ENCODE data around the gene CASD1. TPM values are rescaled to one million over a fixed set of nuclear protein-coding genes. Genes with fewer than 3 reads are reported as not detected.
A peak's percentile ranks its signal among the peaks of the same experiment; 100 is the strongest.

The CASD1 gene
- total RNA-seq, 1 donor from 2014 or later: 17.9 TPM

DNA sequence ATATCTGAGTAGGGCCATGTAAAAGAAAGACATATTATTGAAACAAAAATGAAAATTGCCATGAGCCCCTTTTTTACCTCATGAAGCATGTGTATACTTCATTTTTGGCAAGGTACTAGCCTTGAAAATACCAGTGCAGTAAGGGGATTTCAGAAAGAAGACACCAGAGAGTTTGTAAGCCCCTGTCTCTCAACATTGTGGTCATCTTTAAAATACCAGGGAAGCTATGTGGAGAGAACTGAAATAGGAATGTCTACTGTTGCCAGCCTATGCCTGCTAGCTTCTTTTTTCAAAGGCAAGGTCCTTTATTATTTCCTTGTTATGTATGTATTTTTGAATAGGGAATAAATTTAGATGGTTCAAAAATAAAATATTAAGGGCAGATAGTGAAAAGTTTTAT, 57.8 kb downstream of the CASD1 start:
- ATAC-seq: no peak
- DNase-seq (ENCODE audit: missing footprints): no peak
- intact Hi-C loops (cut with DNase I): no loop called here

DNA sequence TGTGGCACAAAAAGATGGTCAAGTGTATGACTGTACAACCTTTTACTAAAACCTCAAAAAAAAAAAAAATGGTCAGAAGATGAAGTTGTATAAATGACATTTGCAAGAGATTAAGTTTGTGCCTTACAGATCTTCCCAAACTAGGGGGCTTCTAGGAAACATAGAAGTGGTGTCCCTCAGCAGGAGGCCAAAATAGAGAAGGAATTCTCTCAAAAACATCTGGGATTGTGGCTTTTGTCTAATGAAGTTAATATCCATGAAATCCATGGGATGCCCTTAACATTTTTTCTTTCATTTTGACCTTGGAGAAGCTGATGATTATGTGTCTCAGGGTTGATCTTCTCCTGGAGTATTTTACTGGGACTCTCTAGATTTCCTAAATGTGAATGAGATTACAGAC, 62.2 kb downstream of the CASD1 start:
- DNase-seq (ENCODE audit: missing footprints) (no peak), ATAC-seq (no peak)
- intact Hi-C loops (cut with DNase I): no loop called here

DNA sequence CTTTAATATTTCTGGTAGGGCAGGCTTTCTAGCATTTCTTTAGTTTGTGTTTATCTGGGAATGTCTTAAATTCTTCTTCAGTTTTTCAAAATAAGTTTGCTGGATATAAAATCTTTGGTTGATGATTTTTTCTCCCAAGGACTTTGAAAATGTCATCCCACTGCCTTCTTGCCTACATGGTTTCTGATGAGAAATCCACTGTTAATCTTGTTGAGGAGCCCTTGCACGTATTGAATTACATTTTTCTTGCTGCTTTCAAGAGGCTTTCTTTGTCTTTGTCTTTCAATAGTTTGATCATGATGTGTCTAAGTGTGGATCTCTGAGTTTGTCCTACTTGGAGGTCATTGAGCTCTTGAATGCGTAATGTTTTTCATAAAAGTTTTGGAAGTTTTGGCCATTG, 66.0 kb downstream of the CASD1 start:
- DNase-seq (ENCODE audit: missing footprints) (no peak), ATAC-seq (no peak)

DNA sequence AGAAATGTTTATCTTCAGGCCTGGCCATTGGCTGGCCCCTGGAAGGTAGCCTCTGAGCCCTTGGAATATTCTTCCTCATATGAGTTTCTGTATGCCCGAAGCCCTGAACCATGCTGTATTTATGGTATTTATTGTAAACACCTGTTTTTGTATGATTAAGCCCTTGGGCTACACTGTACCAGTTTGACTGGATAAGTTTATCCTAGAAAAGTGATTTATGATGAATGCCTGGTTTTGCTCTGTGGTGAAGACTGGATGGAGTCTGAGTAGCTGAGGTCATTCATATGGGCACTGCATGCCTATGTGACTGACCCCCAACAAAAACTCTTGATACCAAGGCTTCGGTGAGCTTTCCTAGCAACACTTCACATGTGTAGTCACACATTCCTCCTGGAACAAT, 66.7 kb downstream of the CASD1 start:
- no peak for DNase-seq (ENCODE audit: missing footprints)
- no peak for ATAC-seq
- intact Hi-C loops (cut with DNase I): no loop called here

More for the DNA sequence above, 66.0 kb downstream of the CASD1 start:
- intact Hi-C loops (cut with DNase I): no loop called here

DNA sequence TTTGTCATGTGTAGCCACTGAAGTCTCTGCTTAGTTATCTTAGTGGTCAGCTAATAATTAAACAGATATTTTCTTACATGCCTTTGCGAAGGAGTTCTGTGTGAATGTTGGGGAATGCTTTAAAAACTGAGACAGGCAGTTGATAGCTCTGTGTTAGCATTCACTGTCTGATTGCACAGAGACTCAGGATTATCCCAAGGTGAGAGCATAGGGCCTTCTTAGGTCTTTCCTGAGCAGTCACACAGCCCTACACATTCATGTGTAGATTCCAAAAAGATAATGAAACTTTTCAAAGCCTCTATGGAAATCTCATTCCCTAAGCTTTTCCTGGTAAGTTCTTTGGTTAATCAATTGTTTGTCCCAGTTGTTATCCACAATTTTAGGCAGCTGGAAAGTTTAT, 67.7 kb downstream of the CASD1 start:
- intact Hi-C loops (cut with DNase I): no loop called here
- ATAC-seq: no peak
- no peak for DNase-seq (ENCODE audit: missing footprints)

DNA sequence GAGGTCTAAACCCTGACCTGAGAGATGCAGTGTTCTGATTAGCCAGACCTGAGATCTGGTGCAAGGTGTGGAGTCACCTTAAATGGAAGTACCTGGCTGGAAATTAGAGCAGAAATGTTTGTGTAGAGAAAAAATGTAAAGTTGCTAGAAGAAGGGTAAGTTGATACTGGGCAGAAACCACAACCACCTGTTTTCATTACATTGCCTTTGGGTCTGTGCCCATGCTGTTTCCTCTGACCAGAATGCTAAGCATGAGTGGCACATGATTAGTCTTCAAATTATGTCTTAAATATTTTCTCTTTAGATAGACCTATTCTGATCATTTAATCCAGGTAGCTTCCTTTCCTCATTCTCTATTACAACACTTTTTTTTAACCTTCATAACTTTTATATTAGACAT, 69.0 kb downstream of the CASD1 start:
- no peak for ATAC-seq
- intact Hi-C loops (cut with DNase I): no loop called here
- no peak for DNase-seq (ENCODE audit: missing footprints)

DNA sequence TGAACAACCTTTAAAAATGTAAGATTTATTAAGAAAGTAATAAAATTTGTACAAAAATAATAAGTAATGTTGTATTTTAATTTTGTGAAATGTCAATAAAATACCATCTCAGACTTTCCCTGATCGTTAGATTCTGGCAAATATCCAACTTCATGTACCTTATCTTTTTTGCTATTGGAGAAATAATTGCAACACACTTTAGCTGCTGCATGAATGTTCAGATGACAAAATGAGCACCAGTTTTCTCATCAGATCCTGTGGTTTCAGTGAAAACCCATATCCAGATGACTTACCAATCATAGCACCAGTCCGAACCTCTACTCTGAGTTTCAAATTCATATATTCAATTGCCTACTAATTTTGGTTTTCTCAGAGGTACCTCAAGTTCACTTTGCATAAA, 69.9 kb downstream of the CASD1 start:
- intact Hi-C loops (cut with DNase I): no loop called here
- DNase-seq (ENCODE audit: missing footprints) (no peak), ATAC-seq (no peak)

DNA sequence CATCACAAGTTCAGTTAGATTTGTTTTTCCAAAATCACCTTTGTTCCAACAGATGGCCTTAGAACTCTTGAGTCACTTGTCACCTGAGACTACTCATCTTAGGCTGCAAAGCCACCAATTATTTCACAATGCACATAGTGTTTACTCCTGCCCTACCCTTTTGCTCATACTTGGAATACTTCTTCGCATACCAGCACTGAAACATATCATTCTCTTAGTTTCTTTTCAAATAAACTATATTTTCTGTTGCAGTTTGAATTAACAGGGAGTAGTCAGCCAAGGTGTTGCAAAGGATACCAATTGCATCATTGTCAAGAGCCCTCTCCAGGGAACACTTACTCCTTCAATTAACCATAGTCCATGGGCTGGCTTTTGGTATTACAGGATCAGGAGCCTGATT, 71.0 kb downstream of the CASD1 start:
- ATAC-seq: no peak
- intact Hi-C loops (cut with DNase I): no loop called here
- DNase-seq (ENCODE audit: missing footprints): no peak

DNA sequence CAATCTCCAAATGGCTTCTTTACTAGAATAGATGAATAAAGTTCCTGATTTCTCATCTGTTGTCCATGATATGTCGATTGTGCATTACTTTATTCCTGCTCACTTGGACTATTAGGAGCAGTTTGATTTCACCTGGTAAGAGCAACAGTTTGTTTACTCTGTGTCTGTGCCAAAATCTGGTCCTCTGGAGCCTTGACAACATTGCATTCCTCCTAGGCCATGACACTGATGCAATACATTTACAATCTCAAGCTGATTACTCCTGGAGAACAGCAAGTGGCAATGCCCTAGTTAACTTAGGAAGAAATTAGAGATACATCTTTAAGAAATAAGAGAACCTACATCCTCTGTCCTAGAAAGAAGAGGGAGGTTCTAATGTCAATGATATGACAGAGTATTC, 74.5 kb downstream of the CASD1 start:
- intact Hi-C loops (cut with DNase I): no loop called here
- no peak for DNase-seq (ENCODE audit: missing footprints)

DNA sequence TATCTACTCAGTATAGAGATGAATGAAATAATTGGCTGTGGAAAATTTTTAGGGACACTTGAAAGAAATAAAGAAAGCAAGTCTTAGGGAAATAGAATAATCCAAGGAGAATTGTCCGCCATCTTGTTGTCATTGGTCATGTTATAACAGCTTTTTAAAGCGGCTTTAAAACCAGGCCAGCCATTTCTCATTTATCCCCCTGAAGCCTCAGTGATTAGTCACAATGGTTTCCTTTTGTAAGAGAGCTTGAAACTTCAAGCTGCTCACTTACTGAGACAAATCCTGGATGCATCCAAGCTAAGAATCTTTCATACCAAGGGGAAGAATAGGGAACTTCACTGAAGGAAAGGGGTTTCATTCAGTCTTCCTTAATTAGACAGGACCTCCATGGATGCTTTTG, 78.5 kb downstream of the CASD1 start:
- no peak for DNase-seq (ENCODE audit: missing footprints)
- intact Hi-C loops (cut with DNase I): no loop called here

More for the DNA sequence above, 74.5 kb downstream of the CASD1 start:
- peak; percentile 57 for ATAC-seq

DNA sequence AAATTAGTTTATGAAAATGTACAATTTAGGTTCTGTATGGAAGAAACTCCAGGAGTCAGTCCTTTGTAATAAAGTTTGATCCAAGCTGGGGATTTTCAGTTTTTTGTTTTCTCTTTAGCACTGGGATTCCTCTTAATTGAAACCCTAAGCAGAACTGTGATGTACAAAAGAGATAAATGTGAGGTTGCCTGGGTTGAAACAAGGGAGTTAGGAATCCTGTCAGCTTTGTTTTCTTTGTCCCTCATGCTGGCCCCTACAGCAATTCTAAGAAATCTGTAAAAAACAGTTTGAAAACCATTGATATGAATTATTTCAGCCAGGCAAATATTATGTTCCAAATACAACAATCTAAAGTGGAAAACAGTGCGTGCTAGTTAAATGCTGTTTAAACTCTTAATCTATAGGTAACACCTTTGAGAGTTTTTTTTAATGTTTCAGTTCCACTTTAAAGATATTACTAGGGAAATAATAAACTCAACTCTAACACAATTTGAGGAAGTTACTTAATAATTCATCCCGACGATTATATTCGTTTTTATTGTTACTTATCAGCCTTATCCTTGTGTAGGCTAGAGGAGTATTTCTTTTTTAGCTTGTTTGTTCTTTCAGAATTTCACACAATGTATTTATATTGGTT, 81.0 kb downstream of the CASD1 start:
- DNase-seq (ENCODE audit: missing footprints) (no peak), ATAC-seq (no peak)
- intact Hi-C loops (cut with DNase I): no loop called here

More for the DNA sequence above, 78.5 kb downstream of the CASD1 start:
- ATAC-seq: no peak

DNA sequence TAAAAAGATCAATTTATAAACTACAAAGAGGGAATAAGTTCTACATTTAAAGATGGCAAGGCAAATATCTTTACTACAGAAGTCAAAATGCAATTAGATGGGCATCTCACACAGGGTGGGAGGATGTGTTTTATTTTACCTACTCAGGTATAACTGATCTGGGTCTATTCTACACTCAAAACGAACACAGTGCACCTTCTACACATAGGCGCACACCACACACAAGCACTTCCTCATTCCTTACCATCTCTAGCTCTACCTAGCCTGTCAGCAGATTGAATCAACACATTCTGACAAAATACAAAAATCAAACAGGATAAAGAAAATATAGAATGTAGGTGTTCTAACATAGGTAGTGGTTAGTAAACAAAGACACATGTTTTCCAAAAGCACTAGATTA, 81.6 kb downstream of the CASD1 start:
- ATAC-seq: no peak
- no peak for DNase-seq (ENCODE audit: missing footprints)
- intact Hi-C loops (cut with DNase I): no loop called here

DNA sequence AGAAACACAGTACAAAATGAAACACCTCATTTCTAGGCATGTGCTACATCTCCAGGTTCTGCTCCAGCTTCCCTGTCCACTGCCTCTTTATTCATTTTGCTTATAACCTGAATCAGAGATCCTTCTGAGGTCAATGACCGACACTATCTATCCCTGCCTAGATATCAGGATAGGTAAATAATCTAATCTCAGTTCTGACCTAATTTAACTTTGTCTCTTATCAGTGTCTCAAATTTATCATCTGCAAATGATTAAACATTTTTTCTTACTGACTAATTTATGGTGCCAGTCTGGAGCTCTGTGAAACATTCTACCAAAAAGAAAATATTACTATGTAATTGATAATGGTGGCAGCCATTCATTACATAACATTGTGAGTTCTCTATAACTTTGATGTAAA, 85.3 kb downstream of the CASD1 start:
- ATAC-seq: no peak
- intact Hi-C loops (cut with DNase I): no loop called here
- no peak for DNase-seq (ENCODE audit: missing footprints)

DNA sequence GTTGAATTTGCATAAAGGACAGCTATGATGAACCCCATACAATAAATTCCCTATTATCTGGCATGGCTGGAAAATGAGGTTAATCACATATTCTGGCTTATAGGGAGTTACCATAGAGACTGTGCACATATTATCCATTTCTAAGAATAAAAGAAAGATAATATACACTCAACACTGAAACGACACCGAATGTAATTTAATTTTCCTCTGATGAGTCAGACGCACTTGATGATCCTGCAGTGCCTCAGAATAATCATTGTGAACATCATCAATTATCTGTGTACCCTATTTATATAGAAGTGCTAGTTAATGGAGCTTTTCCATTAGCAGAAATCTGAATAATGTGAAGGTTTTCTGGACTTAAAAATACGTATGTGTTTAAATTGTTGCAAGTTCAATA, 86.1 kb downstream of the CASD1 start:
- no peak for ATAC-seq
- no peak for DNase-seq (ENCODE audit: missing footprints)
- intact Hi-C loops (cut with DNase I): no loop called here

DNA sequence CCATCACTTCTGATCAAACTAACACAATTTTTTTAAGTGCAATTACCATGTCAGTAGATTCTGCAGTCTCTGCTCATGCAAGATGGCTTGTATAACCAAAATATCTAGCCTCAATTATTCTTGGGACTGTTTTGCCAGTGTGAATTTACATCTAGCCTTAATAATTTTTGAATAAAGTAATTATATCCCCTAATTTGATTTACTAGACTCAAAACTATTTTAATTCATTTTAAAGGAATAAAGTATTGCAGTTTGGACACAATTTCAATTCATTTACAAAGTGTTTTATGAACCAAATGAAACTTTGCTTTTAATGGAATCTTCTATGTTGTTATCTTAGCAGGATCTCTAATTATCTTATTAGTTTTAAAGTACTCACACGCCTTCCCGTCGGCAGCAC, 90.7 kb downstream of the CASD1 start:
- intact Hi-C loops (cut with DNase I): no loop called here
- DNase-seq (ENCODE audit: missing footprints): no peak
- ATAC-seq: no peak

DNA sequence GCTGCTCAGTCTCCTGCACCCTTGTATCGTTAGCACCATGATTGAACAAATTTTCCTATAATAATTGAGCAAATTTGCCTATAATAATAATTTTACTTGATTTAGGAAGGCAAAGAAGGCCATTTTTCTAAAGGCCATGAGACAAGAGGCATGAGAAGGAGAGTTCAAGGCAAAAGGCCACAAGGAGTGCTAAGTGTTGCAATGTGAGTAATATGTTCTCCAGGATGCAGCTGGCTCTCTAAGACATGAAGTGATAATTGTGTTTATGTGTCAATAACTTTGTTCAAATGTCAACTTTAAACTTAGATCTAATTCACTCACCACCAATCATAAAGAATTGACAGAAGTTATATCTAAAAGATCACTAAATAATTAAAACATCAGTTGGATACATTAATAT, 92.6 kb downstream of the CASD1 start:
- DNase-seq (ENCODE audit: missing footprints) (no peak), ATAC-seq (no peak)
- intact Hi-C loops (cut with DNase I): no loop called here

DNA sequence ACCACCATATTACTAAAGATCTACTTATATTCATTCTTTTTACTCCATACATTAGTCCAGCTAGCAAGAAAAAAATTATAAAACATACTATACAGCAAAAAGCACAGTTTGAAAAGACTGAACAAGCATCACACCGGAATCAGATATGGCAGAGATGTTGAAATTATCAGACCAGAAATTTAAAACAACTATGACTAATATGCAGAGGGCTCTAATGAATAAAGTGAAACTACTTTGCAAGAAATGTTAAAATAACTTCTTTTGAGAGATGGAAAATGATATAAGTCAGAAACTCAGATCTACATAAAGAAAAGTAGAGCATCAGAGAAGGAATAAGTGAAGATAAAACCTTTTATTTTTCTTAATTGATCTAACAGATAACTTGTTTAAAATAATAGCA, 95.4 kb downstream of the CASD1 start:
- intact Hi-C loops (cut with DNase I): no loop called here
- ATAC-seq (no peak), DNase-seq (ENCODE audit: missing footprints) (no peak)

Other genes with a start within 250 kb of the CASD1 start
- gene COL1A2, start 114.9 kb upstream of the CASD1 start, total RNA-seq: 96.6 TPM
- 23.7 TPM for gene SGCE, start 146.3 kb downstream of the CASD1 start, total RNA-seq